ENCODE results near the gene OSBPL2.

DNA sequence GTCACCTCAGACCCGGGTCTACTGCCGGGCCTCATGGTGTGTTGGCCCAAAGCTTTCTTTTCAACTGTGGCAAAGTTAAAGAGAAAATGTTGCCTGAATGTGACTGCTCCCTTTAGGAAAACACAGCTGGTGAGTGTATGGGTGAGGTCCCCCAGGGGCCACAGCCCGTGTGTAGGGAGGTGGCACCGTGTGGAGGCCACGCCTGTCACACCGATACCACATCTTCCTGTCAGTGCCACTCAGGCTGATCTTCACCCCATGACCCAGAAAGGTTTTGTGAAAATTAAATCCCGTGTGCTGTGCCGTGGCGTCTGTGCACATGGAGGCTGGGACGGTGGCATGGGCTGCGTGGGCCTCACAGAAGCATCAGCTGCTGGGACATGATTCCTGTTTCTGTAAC is 53.8 kb downstream of the OSBPL2 start:
- TF ChIP-seq EP300 (IDR thresholded peaks at IDR 0.05): no peak
- TF ChIP-seq, protein P1, sequence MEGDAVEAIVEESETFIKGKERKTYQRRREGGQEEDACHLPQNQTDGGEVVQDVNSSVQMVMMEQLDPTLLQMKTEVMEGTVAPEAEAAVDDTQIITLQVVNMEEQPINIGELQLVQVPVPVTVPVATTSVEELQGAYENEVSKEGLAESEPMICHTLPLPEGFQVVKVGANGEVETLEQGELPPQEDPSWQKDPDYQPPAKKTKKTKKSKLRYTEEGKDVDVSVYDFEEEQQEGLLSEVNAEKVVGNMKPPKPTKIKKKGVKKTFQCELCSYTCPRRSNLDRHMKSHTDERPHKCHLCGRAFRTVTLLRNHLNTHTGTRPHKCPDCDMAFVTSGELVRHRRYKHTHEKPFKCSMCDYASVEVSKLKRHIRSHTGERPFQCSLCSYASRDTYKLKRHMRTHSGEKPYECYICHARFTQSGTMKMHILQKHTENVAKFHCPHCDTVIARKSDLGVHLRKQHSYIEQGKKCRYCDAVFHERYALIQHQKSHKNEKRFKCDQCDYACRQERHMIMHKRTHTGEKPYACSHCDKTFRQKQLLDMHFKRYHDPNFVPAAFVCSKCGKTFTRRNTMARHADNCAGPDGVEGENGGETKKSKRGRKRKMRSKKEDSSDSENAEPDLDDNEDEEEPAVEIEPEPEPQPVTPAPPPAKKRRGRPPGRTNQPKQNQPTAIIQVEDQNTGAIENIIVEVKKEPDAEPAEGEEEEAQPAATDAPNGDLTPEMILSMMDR (IDR thresholded peaks at IDR 0.05): no peak
